ENCODE measurements around the gene ZDHHC15. TPM values are rescaled to one million over a fixed set of nuclear protein-coding genes. Genes with fewer than 3 reads are reported as not detected.

Gene ZDHHC15, protein sequence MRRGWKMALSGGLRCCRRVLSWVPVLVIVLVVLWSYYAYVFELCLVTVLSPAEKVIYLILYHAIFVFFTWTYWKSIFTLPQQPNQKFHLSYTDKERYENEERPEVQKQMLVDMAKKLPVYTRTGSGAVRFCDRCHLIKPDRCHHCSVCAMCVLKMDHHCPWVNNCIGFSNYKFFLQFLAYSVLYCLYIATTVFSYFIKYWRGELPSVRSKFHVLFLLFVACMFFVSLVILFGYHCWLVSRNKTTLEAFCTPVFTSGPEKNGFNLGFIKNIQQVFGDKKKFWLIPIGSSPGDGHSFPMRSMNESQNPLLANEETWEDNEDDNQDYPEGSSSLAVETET
- total RNA-seq = under 0.01 and 0.15 TPM in 2 replicates

DNA sequence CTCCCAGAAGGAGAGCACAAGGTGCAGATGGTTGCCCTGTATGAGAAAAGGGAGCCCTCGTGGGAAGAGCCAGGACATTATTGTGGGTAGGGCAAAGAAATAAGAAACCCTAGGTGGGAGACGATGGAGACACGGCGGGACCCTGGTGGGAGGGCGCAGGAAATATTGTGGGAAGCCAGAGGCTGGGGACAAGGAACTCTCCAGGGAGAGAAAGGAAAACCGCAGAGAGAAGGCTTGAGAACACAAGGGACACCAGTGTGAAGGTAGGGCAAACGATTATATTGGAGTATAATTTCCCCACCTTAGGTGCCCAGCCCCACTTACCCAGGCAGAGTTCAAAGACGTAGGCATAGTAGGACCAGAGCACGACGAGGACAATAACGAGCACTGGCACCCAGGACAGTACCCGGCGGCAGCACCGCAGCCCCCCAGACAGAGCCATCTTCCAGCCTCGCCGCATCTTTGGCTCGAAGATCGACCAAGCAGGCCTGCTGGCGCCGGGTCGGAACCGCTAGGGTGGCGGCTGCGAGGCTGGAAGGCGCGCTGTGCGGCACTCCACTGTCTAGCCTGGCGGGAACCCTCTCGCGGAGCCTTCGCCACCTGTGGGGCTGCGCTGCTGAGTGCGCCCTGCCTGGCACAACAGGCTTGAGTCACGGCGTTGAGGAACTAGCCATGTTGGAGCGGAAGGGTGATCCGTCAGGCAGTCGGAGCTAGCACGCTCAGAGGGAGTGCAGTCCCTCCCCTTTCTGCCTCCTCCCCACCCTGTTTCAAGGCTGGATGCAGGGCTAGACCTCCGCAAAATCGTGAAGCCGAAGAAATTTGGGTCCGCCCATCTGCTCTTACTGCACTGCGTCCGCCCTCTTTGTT lies at the start of gene ZDHHC15:
Gene ZDHHC15 (minus strand): TSS at position 473 of the 867 bp plus-strand sequence. CDS start 13 bp downstream, at position 460.

Other genes with a start within 250 kb of the ZDHHC15 start
- 7.0 and 7.7 TPM in 2 replicates for gene UPRT, start 249.0 kb downstream of the ZDHHC15 start, total RNA-seq

Measured in bronchus fibroblast of lung (primary cell).